Activated naive CD8-positive, alpha-beta T cell treated with anti-CD3 and anti-CD28 coated beads, Interleukin-2, amount 10 ng/mL, durations not matched to agents 7 days and 5 days (primary cell): ENCODE data around the gene ITGB1. TPM values are rescaled to one million over a fixed set of nuclear protein-coding genes. Genes with fewer than 3 reads are reported as not detected.
"Not testable (repeated sequence)": the region's sequence is repeated elsewhere in the genome, so short reads cannot be mapped to it uniquely, and the experiment has no call there.

Experiments used
- ATAC-seq: fragments of 150-1000 bp; cut with Tn5 transposase; one replicate; pipeline ENCODE4 v1.10.0; 2021; ENCODE audit warnings: low read depth, moderate library complexity
- POLR2A ChIA-PET: fragments of 350-600 bp; sonication (Branson Sonifier 250); formaldehyde crosslinking; loops from one replicate; lab custom pipeline; 2021; ENCODE audit warnings: antibody characterized with exemption; lab: Charles Lee
- DNase-seq: peaks from one replicate; pipeline ENCODE4 v3.0.0; 2021
- H3K27ac Mint-ChIP-seq: one replicate; pipeline ENCODE4 v1.8.0; 2022; ENCODE audit warnings: mild to moderate bottlenecking, mixed read lengths
- H3K27me3 Mint-ChIP-seq: one replicate; pipeline ENCODE4 v1.8.0; 2022; ENCODE audit warnings: mild to moderate bottlenecking, moderate library complexity, mixed read lengths
- H3K36me3 Mint-ChIP-seq: one replicate; pipeline ENCODE4 v1.8.0; 2021; ENCODE audit warnings: mild to moderate bottlenecking, mixed read lengths
- H3K4me1 Mint-ChIP-seq: one replicate; pipeline ENCODE4 v1.8.0; 2021; ENCODE audit warnings: mixed read lengths
- H3K4me3 Mint-ChIP-seq: one replicate; pipeline ENCODE4 v1.8.0; 2022; ENCODE audit warnings: mild to moderate bottlenecking, moderate library complexity, mixed read lengths
- H3K9me3 Mint-ChIP-seq: one replicate; pipeline ENCODE4 v1.8.0; 2021; ENCODE audit warnings: mixed read lengths
- total RNA-seq, 2 experiments: library from RNA; stranded (reverse); gene quantifications; one replicate each; pipeline ENCODE4 v1.2.3, GENCODE V29; 2021

Gene ITGB1
- total RNA-seq, 2 experiments from 2014 or later, result 60.3 to 77.8 TPM

GRCh38 chr10:32985775-32986350 lies 27.8 kb upstream of the ITGB1 start:
- no peak for DNase-seq

DNA sequence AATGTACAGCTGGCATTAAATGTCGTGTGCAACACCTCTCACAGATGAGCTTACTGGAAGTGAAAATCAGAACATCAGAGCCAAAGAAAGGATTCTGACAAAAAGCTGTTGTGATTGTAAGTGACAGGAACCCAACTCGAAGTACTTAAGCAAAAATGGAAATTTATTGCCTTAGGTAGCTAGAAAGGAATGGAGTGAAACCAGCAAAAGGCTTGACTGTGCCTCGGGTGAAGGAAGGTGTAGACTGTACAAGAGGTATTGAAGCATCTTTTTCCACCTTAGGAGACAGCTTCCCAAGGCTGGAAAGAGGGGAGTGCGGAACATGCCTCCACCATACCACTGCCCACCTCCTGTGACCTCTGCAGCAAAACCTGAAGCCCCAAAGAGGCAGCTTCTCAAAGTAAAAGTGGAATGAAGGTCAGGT lies 27.3 kb upstream of the ITGB1 start:
- Mint-ChIP-seq H3K4me1 (peaks cover 19% of the 10 kb centered on the region), H3K9me3 (no peaks in the 10 kb centered on the region), H3K27me3 (peaks cover 2% of the 10 kb centered on the region), H3K4me3 (no peak overlapping the region), H3K27ac (no peak overlapping the region), H3K36me3 (no peaks in the 10 kb centered on the region)
- DNase-seq (no peak), ATAC-seq (no peak)
- POLR2A ChIA-PET, result interaction anchor here (1.1 kb wide), 1 partner anchor 14 kb away, joined by 5 read pairs; no protein-coding TSS in a partner anchor

More at GRCh38 chr10:32985775-32986350, 27.8 kb upstream of the ITGB1 start:
- Mint-ChIP-seq H3K27ac (no peak overlapping the region), H3K4me3 (no peak overlapping the region), H3K36me3 (no peaks in the 10 kb centered on the region), H3K9me3 (no peaks in the 10 kb centered on the region), H3K27me3 (peaks cover 2% of the 10 kb centered on the region), H3K4me1 (peaks cover 15% of the 10 kb centered on the region)
- no peak for ATAC-seq
- POLR2A ChIA-PET, result interaction anchor here (1.1 kb wide), 1 partner anchor 13 kb away, joined by 5 read pairs; no protein-coding TSS in a partner anchor

- no peak overlapping the region for H3K27ac Mint-ChIP-seq
- ATAC-seq, result no peak
These were observed 26.1 kb upstream of the ITGB1 start for GRCh38 chr10:32984003-32984600.

GRCh38 chr10:32982911-32983909 lies 25.2 kb upstream of the ITGB1 start:
- no peak for DNase-seq
- Mint-ChIP-seq H3K36me3 (no peaks in the 10 kb centered on the region), H3K27ac (no peak overlapping the region), H3K27me3 (peaks cover 2% of the 10 kb centered on the region), H3K4me1 (peaks cover 21% of the 10 kb centered on the region), H3K9me3 (no peaks in the 10 kb centered on the region), H3K4me3 (no peak overlapping the region)
- POLR2A ChIA-PET, result no interaction called here
- no peak for ATAC-seq

More at GRCh38 chr10:32984003-32984600, 26.1 kb upstream of the ITGB1 start:
- Mint-ChIP-seq H3K36me3 (no peaks in the 10 kb centered on the region), H3K9me3 (no peaks in the 10 kb centered on the region), H3K27me3 (peaks cover 2% of the 10 kb centered on the region), H3K4me3 (no peak overlapping the region), H3K4me1 (peaks cover 21% of the 10 kb centered on the region)
- DNase-seq, result no peak
- POLR2A ChIA-PET, result no interaction called here

- POLR2A ChIA-PET, result interaction anchor here (2.3 kb wide), 1 partner anchor 25 kb away, joined by 12 read pairs; the partner anchor contains the start of gene ITGB1
- ATAC-seq, result no peak
- no peaks in the 10 kb centered on the region for H3K36me3 Mint-ChIP-seq
These were observed 24.3 kb upstream of the ITGB1 start for GRCh38 chr10:32982293-32982709.

GRCh38 chr10:32981760-32982159 lies 23.7 kb upstream of the ITGB1 start:
- Mint-ChIP-seq H3K9me3 (no peaks in the 10 kb centered on the region), H3K27ac (peak overlapping the region; percentile 34), H3K4me3 (no peak overlapping the region), H3K36me3 (no peaks in the 10 kb centered on the region), H3K27me3 (no peaks in the 10 kb centered on the region), H3K4me1 (peaks cover 21% of the 10 kb centered on the region)
- POLR2A ChIA-PET, result interaction anchor here (1.7 to 2.3 kb wide), 3 partner anchors 25 to 536 kb away, joined by 4 to 12 read pairs (median 4); partner anchors contain the start of genes CCDC7 and ITGB1
- ATAC-seq, result no peak
- DNase-seq, result no peak

More at GRCh38 chr10:32982293-32982709, 24.3 kb upstream of the ITGB1 start:
- H3K4me1 Mint-ChIP-seq, result peaks cover 21% of the 10 kb centered on the region
- H3K27me3 Mint-ChIP-seq, result no peaks in the 10 kb centered on the region
- no peak for DNase-seq
- H3K9me3 Mint-ChIP-seq, result no peaks in the 10 kb centered on the region
- H3K4me3 Mint-ChIP-seq, result no peak overlapping the region
- peak overlapping the region; percentile 34 for H3K27ac Mint-ChIP-seq

DNA sequence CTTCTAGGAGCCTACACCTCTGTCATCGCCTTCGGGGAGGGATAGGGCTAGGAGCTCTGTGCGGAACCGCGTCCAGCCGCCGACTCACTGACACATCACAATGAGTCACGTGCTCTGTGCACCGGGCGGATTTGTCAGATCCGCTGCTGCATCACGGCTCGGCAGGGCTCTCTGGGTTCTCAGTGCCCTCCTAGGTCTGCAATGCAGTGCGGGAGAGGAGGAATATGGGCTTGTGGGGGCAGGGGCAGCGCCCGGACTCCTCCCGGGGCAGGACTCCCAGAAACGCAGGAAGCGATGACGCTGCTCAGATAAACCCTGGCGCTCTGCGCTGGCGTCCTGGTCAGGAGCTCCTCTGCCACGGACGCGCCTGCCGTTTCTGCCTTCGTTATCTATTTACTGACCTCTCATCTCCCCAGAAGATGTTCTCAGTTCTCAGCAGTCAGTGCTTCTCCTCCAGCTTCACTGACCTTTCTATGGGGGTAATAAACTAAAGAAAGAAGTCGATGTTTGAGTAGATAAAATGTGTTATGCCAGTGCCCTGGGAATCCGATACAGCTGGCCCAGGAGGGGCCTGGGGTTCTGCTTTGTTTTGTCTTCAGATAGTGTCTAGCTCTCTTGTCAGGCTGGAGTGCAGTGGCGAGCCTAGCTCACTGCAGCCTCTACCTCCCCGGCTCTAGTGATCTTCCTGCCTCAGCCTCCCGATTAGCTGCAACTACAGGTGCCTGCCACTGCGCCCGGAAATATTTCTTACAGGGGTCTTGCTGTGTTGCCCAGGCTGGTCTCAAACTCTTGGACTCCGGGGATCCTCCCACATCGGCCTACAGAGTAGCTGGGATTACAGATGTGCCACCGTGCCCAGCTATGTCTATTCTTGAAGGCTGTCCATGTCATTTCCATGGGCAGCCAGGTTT lies 22.8 kb upstream of the ITGB1 start:
- Mint-ChIP-seq H3K36me3 (no peaks in the 10 kb centered on the region), H3K4me1 (peaks cover 21% of the 10 kb centered on the region), H3K4me3 (peak overlapping the region; percentile 95), H3K9me3 (no peaks in the 10 kb centered on the region), H3K27ac (peak overlapping the region; percentile 95), H3K27me3 (no peaks in the 10 kb centered on the region)
- ATAC-seq (peak; percentile 99), DNase-seq (peak; percentile 77)
- POLR2A ChIA-PET, result interaction anchor here (0.9 to 2.3 kb wide), 6 partner anchors 22 to 602 kb away, joined by 3 to 12 read pairs (median 4); partner anchors contain the start of genes CCDC7 and ITGB1

GRCh38 chr10:32980242-32980557 lies 22.2 kb upstream of the ITGB1 start:
- peaks cover 21% of the 10 kb centered on the region for H3K4me1 Mint-ChIP-seq
- H3K27me3 Mint-ChIP-seq, result no peaks in the 10 kb centered on the region
- peak overlapping the region; percentile 95 for H3K27ac Mint-ChIP-seq
- POLR2A ChIA-PET, result interaction anchor here (0.9 to 2.3 kb wide), 6 partner anchors 21 to 602 kb away, joined by 3 to 12 read pairs (median 4); partner anchors contain the start of genes CCDC7 and ITGB1
- ATAC-seq, result no peak
- no peak for DNase-seq
- no peaks in the 10 kb centered on the region for H3K36me3 Mint-ChIP-seq
- H3K9me3 Mint-ChIP-seq, result no peaks in the 10 kb centered on the region
- peak overlapping the region; percentile 95 for H3K4me3 Mint-ChIP-seq

GRCh38 chr10:32979719-32980118 lies 21.7 kb upstream of the ITGB1 start:
- not testable (repeated sequence) for H3K27me3 Mint-ChIP-seq, ATAC-seq, DNase-seq, H3K36me3 Mint-ChIP-seq, H3K9me3 Mint-ChIP-seq, H3K27ac Mint-ChIP-seq
- POLR2A ChIA-PET, result interaction anchor here (1.7 to 2.3 kb wide), 4 partner anchors 23 to 601 kb away, joined by 4 to 12 read pairs (median 5); partner anchors contain the start of genes CCDC7 and ITGB1
- H3K4me3 Mint-ChIP-seq, result peak overlapping the region; percentile 28
- peaks cover 21% of the 10 kb centered on the region for H3K4me1 Mint-ChIP-seq

DNA sequence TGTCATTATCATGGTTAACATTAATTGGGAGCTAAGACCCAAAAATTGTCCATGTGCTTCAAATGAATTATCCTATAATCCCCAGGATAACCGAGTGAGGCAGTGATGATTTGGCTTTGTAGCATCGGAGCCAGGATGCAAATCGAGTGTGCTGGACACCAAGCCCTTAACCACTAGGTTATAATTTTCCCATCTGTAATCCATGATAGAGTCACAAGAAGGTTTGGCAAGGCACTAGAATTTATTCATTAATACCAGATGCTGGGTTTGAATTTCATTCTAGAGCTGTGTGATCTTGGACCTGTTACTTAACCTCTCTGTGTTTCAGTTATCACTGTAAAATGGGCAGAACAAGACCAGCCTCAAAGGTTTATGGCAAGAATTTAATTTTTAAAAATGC lies 21.0 kb upstream of the ITGB1 start:
- H3K27ac Mint-ChIP-seq, result no peak overlapping the region

DNA sequence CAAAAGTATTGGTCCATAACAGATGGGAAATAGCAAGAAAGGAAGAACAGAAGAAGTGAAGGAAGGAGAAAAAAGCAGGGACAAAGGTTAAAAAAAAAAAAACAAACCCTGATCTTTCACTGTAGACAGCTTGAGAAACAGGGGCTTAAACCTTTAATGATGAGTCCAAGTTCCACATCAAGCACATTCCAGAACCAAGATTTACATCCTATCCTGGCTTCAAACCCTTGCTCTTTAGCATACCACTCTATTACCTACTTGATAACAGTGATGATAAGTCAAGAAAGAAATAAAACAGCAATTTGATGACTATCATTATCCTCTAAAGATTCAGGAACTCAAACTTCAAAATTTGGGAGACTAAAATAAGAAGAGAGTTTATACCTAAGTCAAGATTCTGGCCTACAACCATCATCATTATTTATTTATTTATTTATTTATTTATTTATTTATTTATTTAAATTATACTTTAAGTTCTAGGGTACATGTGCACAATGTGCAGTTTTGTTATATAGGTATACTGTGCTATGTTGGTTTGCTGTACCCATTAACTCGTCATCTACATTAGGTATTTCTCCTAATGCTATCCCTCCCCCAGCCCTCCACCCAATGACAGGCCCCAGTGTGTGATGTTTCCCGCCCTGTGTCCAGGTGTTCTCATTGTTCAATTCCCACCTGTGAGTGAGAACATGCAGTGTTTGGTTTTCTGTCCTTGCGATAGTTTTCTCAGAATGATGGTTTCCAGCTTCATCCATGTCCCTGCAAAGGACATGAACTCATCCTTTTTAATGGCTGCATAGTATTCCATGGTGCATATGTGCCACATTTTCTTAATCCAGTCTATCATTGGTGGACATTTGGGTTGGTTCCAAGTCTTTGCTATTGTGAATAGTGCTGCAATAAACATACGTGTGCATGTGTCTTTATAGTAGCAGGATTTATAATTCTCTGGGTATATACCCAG lies 20.1 kb upstream of the ITGB1 start:
- H3K4me3 Mint-ChIP-seq, DNase-seq, H3K36me3 Mint-ChIP-seq, H3K9me3 Mint-ChIP-seq, H3K27me3 Mint-ChIP-seq, ATAC-seq, POLR2A ChIA-PET, H3K27ac Mint-ChIP-seq: not testable (repeated sequence)
- H3K4me1 Mint-ChIP-seq, result peaks cover 19% of the 10 kb centered on the region

More for the DNA sequence above, 21.0 kb upstream of the ITGB1 start:
- Mint-ChIP-seq H3K4me1 (peaks cover 21% of the 10 kb centered on the region), H3K27me3 (no peaks in the 10 kb centered on the region), H3K4me3 (no peak overlapping the region), H3K9me3 (no peaks in the 10 kb centered on the region), H3K36me3 (no peaks in the 10 kb centered on the region)
- DNase-seq (no peak), ATAC-seq (no peak)
- POLR2A ChIA-PET, result no interaction called here
